Mucosa of rectum (tissue), 2 donors: Measurements from ENCODE around the gene TNFRSF18.

Source experiments
- H3K27ac ChIP-seq, 2 donors: one replicate each; pipeline ENCODE4 v1.7.0; 2013; ENCODE audit warnings: inconsistent platforms in 2 of 2, low read depth in 2 of 2, low read length in 2 of 2
- H3K27me3 ChIP-seq, 2 donors: one replicate each; pipeline ENCODE4 v1.7.0; 2013; ENCODE audit warnings: low read length in 2 of 2; ENCODE audit not compliant: control insufficient read depth in 2 of 2, insufficient read depth in 2 of 2
- H3K36me3 ChIP-seq, 2 donors: one replicate each; pipeline ENCODE4 v1.7.0; 2013; ENCODE audit warnings: low read length in 2 of 2; ENCODE audit not compliant: control insufficient read depth in 2 of 2, insufficient read depth in 2 of 2
- H3K4me1 ChIP-seq, 2 donors: one replicate each; pipeline ENCODE4 v1.7.0; 2013; ENCODE audit warnings: low read length in 2 of 2, mild to moderate bottlenecking in 1 of 2; ENCODE audit not compliant: control insufficient read depth in 2 of 2, insufficient read depth in 2 of 2
- H3K4me3 ChIP-seq, 2 donors: one replicate each; pipeline ENCODE4 v1.7.0; 2013; ENCODE audit warnings: low read length in 2 of 2
- H3K9ac ChIP-seq, 2 donors: one replicate each; pipeline ENCODE4 v1.7.0; 2013; ENCODE audit warnings: low read length in 2 of 2, low read depth in 1 of 2, mild to moderate bottlenecking in 1 of 2
- H3K9me3 ChIP-seq, 2 donors: one replicate each; pipeline ENCODE4 v1.7.0; 2013; ENCODE audit warnings: low read length in 2 of 2; ENCODE audit not compliant: control insufficient read depth in 2 of 2
- donor health status: healthy.
- donor health status: Normal muscosa, but diverticular disease.

TNFRSF18 gene

DNA sequence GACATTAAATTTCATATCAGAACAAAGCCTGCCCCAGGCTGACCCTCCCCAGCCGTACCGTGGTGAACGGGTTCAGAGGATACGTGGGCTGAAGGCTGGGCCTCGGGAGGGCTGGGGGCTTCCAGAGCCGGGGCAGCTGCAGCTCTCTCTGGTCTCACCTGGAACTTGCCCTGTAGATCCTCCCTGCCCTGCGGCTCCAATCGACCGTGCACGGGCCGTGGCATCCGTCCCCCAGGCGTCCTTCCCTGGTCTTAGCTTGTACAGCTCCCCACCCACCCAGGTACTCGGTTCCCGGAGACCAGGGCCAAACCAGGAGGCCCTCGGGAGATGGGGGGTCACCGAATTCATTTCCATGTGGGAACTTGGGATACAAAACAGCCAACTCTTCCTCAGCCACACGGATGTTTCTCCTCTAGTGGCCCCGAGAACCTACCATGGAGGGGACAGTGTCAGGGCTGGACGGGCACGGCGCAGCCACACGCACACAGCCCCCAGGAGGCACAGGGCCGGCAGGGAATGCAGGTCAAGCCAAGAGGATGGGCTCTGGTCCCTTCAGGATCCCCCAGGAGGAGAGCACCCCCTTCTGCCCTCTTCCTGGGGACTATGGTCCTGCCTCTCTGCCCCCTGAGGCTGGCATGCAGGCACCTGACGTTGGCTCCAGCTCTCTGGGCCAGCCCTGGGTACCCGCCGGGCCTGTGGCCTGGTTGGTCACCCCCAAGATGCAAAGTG lies 28.8 kb upstream of the TNFRSF18 start:
- no peaks in the 10 kb centered on the region for H3K9me3 ChIP-seq
- peaks cover 22 to 26% of the 10 kb centered on the region in 2 donors for H3K4me1 ChIP-seq
- H3K27me3 ChIP-seq, result peaks cover 23 to 26% of the 10 kb centered on the region in 2 donors
- H3K36me3 ChIP-seq, result peaks cover 0 to 3% of the 10 kb centered on the region in 2 donors
- H3K4me3 ChIP-seq, result no peak overlapping the region
- H3K9ac ChIP-seq, result no peak overlapping the region
- no peak overlapping the region for H3K27ac ChIP-seq

DNA sequence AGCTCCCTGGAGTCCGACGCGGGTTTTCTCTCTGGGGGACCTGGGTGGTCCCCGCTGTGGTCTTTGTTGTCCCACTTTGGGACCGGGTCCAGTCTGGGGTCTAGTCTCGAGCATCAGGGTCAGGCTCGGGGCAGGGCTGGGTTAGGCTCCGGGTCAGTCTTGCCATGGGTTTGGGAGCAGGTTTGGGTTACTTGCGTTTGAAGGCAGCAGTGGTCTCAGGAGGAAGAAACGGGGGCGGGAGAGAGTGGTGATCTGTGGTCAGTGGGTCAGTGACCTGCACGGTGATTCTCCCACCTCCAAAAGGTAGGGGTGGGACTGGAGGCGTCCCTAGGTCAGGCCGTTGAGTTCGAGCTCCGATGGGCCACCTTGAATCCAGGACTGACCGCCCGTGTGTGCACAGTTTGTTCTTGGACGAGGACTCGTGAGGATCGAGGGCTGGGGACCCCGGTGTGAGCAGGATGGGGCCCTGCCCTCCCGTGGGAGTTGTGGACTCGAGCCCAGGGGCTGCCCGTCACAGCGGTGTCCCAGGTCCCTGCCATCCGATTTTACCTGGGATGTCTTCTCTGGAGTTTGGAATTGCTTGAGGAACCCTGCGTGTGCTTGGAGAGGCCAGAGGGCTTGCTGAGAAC lies 27.9 kb upstream of the TNFRSF18 start:
- H3K4me1 ChIP-seq, result peaks cover 30 to 34% of the 10 kb centered on the region in 2 donors
- H3K9me3 ChIP-seq, result no peaks in the 10 kb centered on the region
- peaks cover 0 to 3% of the 10 kb centered on the region in 2 donors for H3K36me3 ChIP-seq
- H3K27me3 ChIP-seq, result peaks cover 15 to 18% of the 10 kb centered on the region in 2 donors
- no peak overlapping the region for H3K4me3 ChIP-seq
- H3K27ac ChIP-seq, result no peak overlapping the region
- no peak overlapping the region for H3K9ac ChIP-seq

DNA sequence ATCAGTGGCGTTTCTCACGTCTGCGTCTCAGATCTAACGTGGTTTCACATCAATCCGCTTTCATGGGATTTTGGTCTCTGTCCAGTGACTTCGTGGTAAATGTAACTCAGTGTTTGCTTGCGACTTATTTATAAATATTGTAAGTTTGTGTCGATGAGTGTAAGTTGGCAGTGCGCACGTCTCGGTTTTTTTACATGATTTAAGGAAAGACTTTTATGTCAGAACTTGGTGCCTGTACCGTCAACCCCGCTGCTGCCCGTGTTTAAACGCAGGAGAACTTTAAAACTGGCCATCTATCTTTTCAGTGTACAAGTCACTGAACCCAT lies 27.1 kb upstream of the TNFRSF18 start:
- peaks cover 4 to 9% of the 10 kb centered on the region in 2 donors for H3K36me3 ChIP-seq
- H3K4me3 ChIP-seq, result no peak overlapping the region
- H3K9me3 ChIP-seq, result no peaks in the 10 kb centered on the region
- H3K27ac ChIP-seq, result no peak overlapping the region
- H3K9ac ChIP-seq, result no peak overlapping the region
- H3K27me3 ChIP-seq, result peaks cover 8 to 15% of the 10 kb centered on the region in 2 donors
- H3K4me1 ChIP-seq, result peaks cover 30 to 34% of the 10 kb centered on the region in 2 donors

DNA sequence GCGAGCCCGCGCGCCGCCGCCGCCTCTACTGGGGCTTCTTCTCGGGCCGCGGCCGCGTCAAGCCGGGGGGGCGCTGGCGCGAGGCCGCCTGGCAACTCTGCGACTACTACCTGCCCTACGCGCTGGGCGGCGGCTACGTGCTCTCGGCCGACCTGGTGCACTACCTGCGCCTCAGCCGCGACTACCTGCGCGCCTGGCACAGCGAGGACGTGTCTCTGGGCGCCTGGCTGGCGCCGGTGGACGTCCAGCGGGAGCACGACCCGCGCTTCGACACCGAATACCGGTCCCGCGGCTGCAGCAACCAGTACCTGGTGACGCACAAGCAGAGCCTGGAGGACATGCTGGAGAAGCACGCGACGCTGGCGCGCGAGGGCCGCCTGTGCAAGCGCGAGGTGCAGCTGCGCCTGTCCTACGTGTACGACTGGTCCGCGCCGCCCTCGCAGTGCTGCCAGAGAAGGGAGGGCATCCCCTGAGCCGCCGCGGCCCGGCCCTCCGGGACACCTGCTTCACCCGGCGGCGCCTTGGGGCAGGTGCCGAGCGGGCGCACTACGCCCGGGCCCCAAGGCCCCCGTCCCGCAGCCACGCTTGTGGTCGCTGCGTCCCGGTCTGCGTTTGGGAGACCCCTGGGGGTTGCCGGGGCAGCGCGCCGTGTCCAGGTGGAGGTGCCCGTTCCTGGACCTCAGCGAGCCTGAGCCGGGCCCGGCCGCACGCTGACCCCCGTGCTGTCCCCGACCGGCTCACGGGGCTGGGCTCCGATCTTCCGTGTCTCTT lies 26.6 kb upstream of the TNFRSF18 start:
- H3K9ac ChIP-seq, result no peak overlapping the region
- H3K4me3 ChIP-seq, result peak overlapping the region; percentile 57 to 63
- peaks cover 28 to 29% of the 10 kb centered on the region in 2 donors for H3K4me1 ChIP-seq
- H3K27ac ChIP-seq, result no peak overlapping the region
- H3K36me3 ChIP-seq, result peaks cover 10 to 14% of the 10 kb centered on the region in 2 donors
- H3K27me3 ChIP-seq, result peaks cover 3 to 9% of the 10 kb centered on the region in 2 donors
- no peaks in the 10 kb centered on the region for H3K9me3 ChIP-seq

DNA sequence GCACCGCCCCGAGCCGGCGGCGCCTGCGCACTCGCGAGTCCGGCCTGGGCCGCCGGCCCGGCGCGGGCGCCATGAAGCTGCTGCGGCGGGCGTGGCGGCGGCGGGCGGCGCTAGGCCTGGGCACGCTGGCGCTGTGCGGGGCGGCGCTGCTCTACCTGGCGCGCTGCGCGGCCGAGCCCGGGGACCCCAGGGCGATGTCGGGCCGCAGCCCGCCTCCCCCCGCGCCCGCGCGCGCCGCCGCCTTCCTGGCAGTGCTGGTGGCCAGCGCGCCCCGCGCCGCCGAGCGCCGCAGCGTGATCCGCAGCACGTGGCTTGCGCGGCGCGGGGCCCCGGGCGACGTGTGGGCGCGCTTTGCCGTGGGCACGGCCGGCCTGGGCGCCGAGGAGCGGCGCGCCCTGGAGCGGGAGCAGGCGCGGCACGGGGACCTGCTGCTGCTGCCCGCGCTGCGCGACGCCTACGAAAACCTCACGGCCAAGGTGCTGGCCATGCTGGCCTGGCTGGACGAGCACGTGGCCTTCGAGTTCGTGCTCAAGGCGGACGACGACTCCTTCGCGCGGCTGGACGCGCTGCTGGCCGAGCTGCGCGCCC lies 25.9 kb upstream of the TNFRSF18 start, which contains the start of gene B3GALT6:
Gene B3GALT6 (plus strand): TSS at position 30 of the 588 bp plus-strand sequence. CDS start 42 bp downstream, at position 72.
- Histone ChIP-seq H3K36me3 (peaks cover 15 to 19% of the 10 kb centered on the region in 2 donors), H3K9ac (peak within 1 kb of the TSS; percentile 98 to 99), H3K27me3 (peaks cover 2 to 8% of the 10 kb centered on the region in 2 donors), H3K4me1 (peaks cover 22 to 27% of the 10 kb centered on the region in 2 donors), H3K4me3 (peak within 1 kb of the TSS; percentile 98 to 99), H3K27ac (peak within 1 kb of the TSS; percentile 91 to 93), H3K9me3 (no peaks in the 10 kb centered on the region)

DNA sequence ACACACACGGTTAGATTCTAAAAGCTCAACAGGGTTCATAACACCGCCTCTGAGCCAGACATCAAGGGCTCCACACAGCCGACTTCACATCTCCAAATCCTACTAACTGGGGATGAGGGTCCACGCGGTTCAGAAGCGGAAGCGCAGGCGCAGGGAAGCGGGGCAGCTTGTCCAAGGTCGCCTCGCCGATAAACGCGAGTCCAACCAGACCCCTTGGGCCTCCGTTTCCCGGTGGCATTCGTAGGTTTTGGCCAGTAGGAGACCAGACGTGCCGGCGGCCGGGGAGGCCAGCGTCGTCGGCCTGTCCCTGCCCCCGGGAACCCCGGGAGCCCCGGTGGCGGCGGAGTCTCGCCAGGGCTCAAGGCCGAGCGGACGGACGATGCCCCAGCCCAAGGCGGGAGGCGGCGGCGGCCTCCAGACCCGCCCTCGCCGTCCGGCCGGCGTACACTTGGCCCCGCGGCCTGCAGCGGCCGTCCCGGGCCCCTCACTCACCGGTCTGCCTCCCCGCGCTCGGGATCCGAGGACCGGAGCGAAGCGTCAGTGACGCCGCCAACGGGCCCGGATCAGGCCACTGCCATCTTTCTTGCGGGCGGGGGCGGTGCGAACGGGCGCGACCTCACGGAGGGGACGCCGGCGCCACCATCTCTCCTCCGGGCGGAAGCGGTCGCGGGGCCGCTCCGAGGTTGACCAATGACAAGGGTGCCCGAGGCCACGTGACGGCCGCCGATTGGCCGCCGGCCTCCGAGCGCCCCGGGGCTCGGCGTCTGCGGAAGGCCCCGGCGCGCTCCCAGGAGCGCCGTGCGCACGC lies 25.2 kb upstream of the TNFRSF18 start, which contains the start of gene SDF4:
Gene SDF4 (minus strand): TSS at position 602 of the 808 bp plus-strand sequence. CDS start 3,229 bp downstream, outside the sequence.
- peak within 1 kb of the TSS; percentile 98 to 99 for H3K4me3 ChIP-seq

DNA sequence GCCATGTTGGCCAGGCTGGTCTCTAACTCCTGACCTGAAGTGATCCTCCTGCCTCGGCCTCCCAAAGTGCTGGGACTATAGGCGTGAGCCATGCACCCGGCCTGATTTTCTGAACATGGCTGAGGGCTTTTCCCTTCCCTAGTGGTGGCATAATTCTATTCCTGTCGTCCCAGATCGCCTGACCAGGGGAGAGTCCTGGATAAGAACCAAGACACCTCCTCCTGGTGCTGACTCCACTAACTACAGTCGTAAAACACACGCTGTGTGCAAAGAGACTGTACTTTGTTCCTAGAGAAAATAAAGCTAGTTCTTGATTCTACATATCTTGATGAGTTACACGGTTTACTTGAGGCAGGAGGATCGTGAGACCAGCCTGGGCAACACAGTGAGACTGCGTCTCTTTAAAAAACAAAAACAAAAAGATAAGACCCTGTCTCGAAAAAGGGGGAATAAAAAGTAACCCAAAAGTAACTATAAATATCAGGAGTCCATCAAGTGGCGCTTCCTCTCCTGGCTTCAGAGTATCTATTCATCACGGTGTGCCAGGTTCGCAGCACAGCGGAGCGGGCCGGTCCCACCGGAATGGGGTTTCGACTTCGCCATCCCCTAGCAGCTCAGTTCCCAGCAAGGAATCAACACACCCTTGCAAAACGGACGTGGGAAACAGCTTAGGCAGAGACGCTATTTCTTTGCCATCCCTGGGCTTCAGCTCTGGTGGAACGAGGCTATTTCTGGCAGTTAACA lies 24.4 kb upstream of the TNFRSF18 start:
- no peaks in the 10 kb centered on the region for H3K27me3 ChIP-seq
- peak overlapping the region; percentile 91 to 93 for H3K27ac ChIP-seq
- H3K9me3 ChIP-seq, result no peaks in the 10 kb centered on the region
- H3K4me3 ChIP-seq, result peak overlapping the region; percentile 98 to 99
- peaks cover 21 to 25% of the 10 kb centered on the region in 2 donors for H3K4me1 ChIP-seq
- peak overlapping the region; percentile 98 to 99 for H3K9ac ChIP-seq
- H3K36me3 ChIP-seq, result peaks cover 19 to 28% of the 10 kb centered on the region in 2 donors

More for the DNA sequence above, 25.2 kb upstream of the TNFRSF18 start, which contains the start of gene SDF4:
- Histone ChIP-seq H3K27me3 (peaks cover 0 to 5% of the 10 kb centered on the region in 2 donors), H3K9ac (peak within 1 kb of the TSS; percentile 98 to 99), H3K4me1 (peaks cover 21 to 25% of the 10 kb centered on the region in 2 donors), H3K9me3 (no peaks in the 10 kb centered on the region), H3K36me3 (peaks cover 18 to 23% of the 10 kb centered on the region in 2 donors), H3K27ac (peak within 1 kb of the TSS; percentile 91 to 93)

DNA sequence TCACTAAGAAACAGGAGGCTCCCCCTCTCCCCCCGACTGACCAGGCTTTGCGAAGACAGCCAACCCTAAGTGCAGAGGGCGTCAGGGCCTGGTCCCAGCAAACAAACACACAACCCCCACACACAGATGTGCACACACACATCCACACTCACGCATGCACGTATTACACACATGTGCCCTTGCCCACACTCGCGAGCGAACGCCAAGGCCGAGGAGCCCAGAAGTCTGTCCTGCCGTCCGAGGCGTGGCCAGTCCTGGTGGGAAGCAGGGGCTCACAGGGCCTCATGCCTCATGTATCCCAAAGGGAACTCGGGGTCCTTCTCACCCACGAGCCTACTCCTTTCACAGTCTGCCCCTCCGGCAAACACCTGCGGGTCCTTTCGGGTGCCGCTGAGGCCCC lies 23.4 kb upstream of the TNFRSF18 start:
- Histone ChIP-seq H3K27ac (no peak overlapping the region), H3K9ac (no peak overlapping the region), H3K27me3 (no peaks in the 10 kb centered on the region), H3K4me3 (peak overlapping the region in 1 of 2 donors; percentile 4), H3K4me1 (peaks cover 21 to 25% of the 10 kb centered on the region in 2 donors), H3K9me3 (no peaks in the 10 kb centered on the region), H3K36me3 (peaks cover 22 to 36% of the 10 kb centered on the region in 2 donors)
